ENCODE data around the gene PKP1.

The PKP1 gene

GRCh38 chr1:201360901-201361651 lies 77.8 kb downstream of the PKP1 start:
- Histone ChIP-seq H3K4me3 (ENCODE audit: low read length) (no peak overlapping the region), H3K4me1 (ENCODE audit: control insufficient read depth, insufficient read depth, low read length) (no peaks in the 10 kb centered on the region), H3K9ac (ENCODE audit: low read length) (no peak overlapping the region), H3K36me3 (ENCODE audit: control insufficient read depth, insufficient read depth, low read length) (no peaks in the 10 kb centered on the region), H3K9me3 (ENCODE audit: control insufficient read depth, low read length) (no peaks in the 10 kb centered on the region), H3K27me3 (ENCODE audit: control insufficient read depth, insufficient read depth, low read length) (peaks cover 18% of the 10 kb centered on the region)

- Histone ChIP-seq H3K27me3 (ENCODE audit: control insufficient read depth, insufficient read depth, low read length) (peaks cover 21% of the 10 kb centered on the region), H3K9ac (ENCODE audit: low read length) (no peak overlapping the region), H3K4me3 (ENCODE audit: low read length) (no peak overlapping the region), H3K4me1 (ENCODE audit: control insufficient read depth, insufficient read depth, low read length) (no peaks in the 10 kb centered on the region), H3K9me3 (ENCODE audit: control insufficient read depth, low read length) (no peaks in the 10 kb centered on the region), H3K36me3 (ENCODE audit: control insufficient read depth, insufficient read depth, low read length) (no peaks in the 10 kb centered on the region)
Measured at GRCh38 chr1:201361652-201362504, 78.6 kb downstream of the PKP1 start.

DNA sequence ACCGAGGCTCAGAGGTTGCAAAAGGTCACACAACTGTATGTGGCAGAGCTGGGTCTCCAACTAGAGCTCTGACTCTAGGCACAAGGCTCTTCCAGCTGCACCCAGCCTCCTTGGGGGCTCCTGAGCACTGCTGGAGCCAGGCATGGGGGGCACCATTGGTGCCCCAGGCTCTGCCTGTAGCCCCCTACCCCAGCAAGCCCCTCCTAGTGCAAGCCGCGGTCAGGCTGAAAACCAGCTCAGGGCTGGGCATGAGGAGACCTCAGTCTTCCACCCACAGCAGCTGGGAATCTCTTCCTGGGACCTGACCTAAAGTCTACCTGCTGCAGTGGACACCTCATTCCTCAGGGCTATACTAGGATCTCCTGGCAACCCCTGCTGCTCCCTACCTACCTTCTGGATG lies 79.6 kb downstream of the PKP1 start:
- Histone ChIP-seq H3K4me1 (ENCODE audit: control insufficient read depth, insufficient read depth, low read length) (no peaks in the 10 kb centered on the region), H3K9ac (ENCODE audit: low read length) (no peak overlapping the region), H3K36me3 (ENCODE audit: control insufficient read depth, insufficient read depth, low read length) (no peaks in the 10 kb centered on the region), H3K9me3 (ENCODE audit: control insufficient read depth, low read length) (no peaks in the 10 kb centered on the region), H3K27me3 (ENCODE audit: control insufficient read depth, insufficient read depth, low read length) (peaks cover 28% of the 10 kb centered on the region), H3K4me3 (ENCODE audit: low read length) (no peak overlapping the region)

DNA sequence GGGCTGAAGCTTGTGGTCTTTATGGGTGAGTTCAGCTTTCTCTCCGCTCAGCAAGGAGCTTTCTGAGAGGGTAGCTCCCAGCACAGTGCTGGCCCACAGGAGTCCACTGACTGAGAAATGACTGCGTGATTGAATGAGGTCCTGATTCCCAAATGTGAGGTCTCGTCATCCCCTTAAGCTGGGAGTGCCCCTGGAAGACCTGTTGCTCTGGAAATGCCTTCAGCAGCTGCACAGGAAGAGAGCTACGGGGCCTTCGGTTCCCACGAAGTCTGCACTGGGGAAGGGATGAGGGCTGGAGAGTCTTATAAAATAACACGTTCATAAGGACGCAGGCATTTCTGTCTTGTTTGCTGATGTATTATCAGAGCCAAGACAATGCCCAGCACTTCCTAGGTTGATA lies 80.2 kb downstream of the PKP1 start:
- Histone ChIP-seq H3K4me1 (ENCODE audit: control insufficient read depth, insufficient read depth, low read length) (no peaks in the 10 kb centered on the region), H3K27me3 (ENCODE audit: control insufficient read depth, insufficient read depth, low read length) (peaks cover 26% of the 10 kb centered on the region), H3K9me3 (ENCODE audit: control insufficient read depth, low read length) (no peaks in the 10 kb centered on the region), H3K4me3 (ENCODE audit: low read length) (no peak overlapping the region), H3K36me3 (ENCODE audit: control insufficient read depth, insufficient read depth, low read length) (no peaks in the 10 kb centered on the region), H3K9ac (ENCODE audit: low read length) (no peak overlapping the region)

DNA sequence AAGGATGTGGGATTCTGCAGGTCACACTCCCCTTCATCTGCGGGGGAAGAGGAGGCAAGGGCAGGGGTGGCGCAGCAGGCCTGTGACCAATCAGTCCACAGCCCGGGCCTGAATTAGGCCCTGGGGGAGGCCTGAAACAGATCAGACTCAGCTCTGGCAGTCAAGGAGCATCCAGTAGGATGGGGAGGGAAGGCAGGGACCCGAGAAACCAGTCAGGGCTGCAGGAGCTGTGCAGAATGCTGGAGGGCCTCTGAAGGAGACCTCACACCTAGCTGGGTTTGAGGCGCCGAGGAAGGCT lies 81.5 kb downstream of the PKP1 start:
- no peak overlapping the region for H3K4me3 ChIP-seq (ENCODE audit: low read length)
- H3K9me3 ChIP-seq (ENCODE audit: control insufficient read depth, low read length), result no peaks in the 10 kb centered on the region
- H3K36me3 ChIP-seq (ENCODE audit: control insufficient read depth, insufficient read depth, low read length), result no peaks in the 10 kb centered on the region
- no peak overlapping the region for H3K9ac ChIP-seq (ENCODE audit: low read length)
- H3K4me1 ChIP-seq (ENCODE audit: control insufficient read depth, insufficient read depth, low read length), result no peaks in the 10 kb centered on the region
- peaks cover 36% of the 10 kb centered on the region for H3K27me3 ChIP-seq (ENCODE audit: control insufficient read depth, insufficient read depth, low read length)

GRCh38 chr1:201365251-201365650 lies 81.9 kb downstream of the PKP1 start:
- no peaks in the 10 kb centered on the region for H3K9me3 ChIP-seq (ENCODE audit: control insufficient read depth, low read length)
- H3K27me3 ChIP-seq (ENCODE audit: control insufficient read depth, insufficient read depth, low read length), result peaks cover 41% of the 10 kb centered on the region
- H3K4me1 ChIP-seq (ENCODE audit: control insufficient read depth, insufficient read depth, low read length), result no peaks in the 10 kb centered on the region
- no peaks in the 10 kb centered on the region for H3K36me3 ChIP-seq (ENCODE audit: control insufficient read depth, insufficient read depth, low read length)
- H3K4me3 ChIP-seq (ENCODE audit: low read length), result no peak overlapping the region
- no peak overlapping the region for H3K9ac ChIP-seq (ENCODE audit: low read length)

DNA sequence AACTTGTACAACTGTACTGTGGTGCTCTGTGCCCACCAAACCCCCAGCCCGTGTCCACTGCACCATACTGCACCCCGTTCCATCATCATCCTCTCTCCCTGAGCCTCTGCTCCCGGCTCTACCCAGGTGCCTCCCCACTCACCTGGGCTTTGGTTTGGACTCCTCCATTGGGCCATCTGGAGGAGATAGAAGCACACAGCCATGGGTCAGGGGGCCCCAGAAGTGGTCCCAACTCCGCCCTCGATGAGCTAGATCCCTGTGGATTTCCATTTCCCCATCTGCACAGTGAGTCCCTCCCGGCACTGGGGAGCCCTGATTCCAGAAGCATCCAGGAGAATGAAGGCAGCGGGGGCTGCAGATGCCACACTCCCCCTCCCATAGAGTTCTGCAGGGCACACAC lies 83.4 kb downstream of the PKP1 start:
- Histone ChIP-seq H3K9ac (ENCODE audit: low read length) (no peak overlapping the region), H3K27me3 (ENCODE audit: control insufficient read depth, insufficient read depth, low read length) (peaks cover 50% of the 10 kb centered on the region), H3K4me1 (ENCODE audit: control insufficient read depth, insufficient read depth, low read length) (no peaks in the 10 kb centered on the region), H3K9me3 (ENCODE audit: control insufficient read depth, low read length) (no peaks in the 10 kb centered on the region), H3K36me3 (ENCODE audit: control insufficient read depth, insufficient read depth, low read length) (no peaks in the 10 kb centered on the region), H3K4me3 (ENCODE audit: low read length) (no peak overlapping the region)

- no peak overlapping the region for H3K9ac ChIP-seq (ENCODE audit: low read length)
- no peak overlapping the region for H3K4me3 ChIP-seq (ENCODE audit: low read length)
- H3K27me3 ChIP-seq (ENCODE audit: control insufficient read depth, insufficient read depth, low read length), result peaks cover 58% of the 10 kb centered on the region
- no peaks in the 10 kb centered on the region for H3K9me3 ChIP-seq (ENCODE audit: control insufficient read depth, low read length)
- no peaks in the 10 kb centered on the region for H3K4me1 ChIP-seq (ENCODE audit: control insufficient read depth, insufficient read depth, low read length)
- H3K36me3 ChIP-seq (ENCODE audit: control insufficient read depth, insufficient read depth, low read length), result no peaks in the 10 kb centered on the region
Measured at GRCh38 chr1:201369209-201369608, 85.9 kb downstream of the PKP1 start.

DNA sequence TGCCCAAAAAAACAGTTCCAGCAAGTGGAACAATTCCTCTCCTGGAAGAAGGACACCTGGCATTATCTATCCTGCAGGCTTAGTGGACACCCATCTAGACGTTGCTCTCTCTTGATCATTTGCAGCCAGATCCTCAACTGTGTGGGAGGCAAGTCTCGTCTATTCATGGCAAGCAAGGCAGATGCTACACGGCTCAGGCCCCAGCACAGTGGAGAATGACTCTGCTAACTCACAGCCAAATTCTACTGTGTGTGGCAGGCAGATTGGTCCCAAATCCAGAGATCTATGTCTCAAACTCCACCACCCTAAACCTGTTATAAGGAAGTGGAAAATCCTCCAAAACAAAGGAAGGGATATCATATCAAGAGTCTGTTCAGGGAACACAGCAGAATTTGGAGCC lies 87.2 kb downstream of the PKP1 start:
- H3K4me3 ChIP-seq (ENCODE audit: low read length), result no peak overlapping the region
- H3K36me3 ChIP-seq (ENCODE audit: control insufficient read depth, insufficient read depth, low read length), result no peaks in the 10 kb centered on the region
- H3K27me3 ChIP-seq (ENCODE audit: control insufficient read depth, insufficient read depth, low read length), result peaks cover 71% of the 10 kb centered on the region
- H3K4me1 ChIP-seq (ENCODE audit: control insufficient read depth, insufficient read depth, low read length), result no peaks in the 10 kb centered on the region
- no peak overlapping the region for H3K9ac ChIP-seq (ENCODE audit: low read length)
- no peaks in the 10 kb centered on the region for H3K9me3 ChIP-seq (ENCODE audit: control insufficient read depth, low read length)

GRCh38 chr1:201371276-201371675 lies 88.0 kb downstream of the PKP1 start:
- no peak overlapping the region for H3K9ac ChIP-seq (ENCODE audit: low read length)
- H3K4me3 ChIP-seq (ENCODE audit: low read length), result no peak overlapping the region
- H3K36me3 ChIP-seq (ENCODE audit: control insufficient read depth, insufficient read depth, low read length), result no peaks in the 10 kb centered on the region
- peaks cover 78% of the 10 kb centered on the region for H3K27me3 ChIP-seq (ENCODE audit: control insufficient read depth, insufficient read depth, low read length)
- H3K4me1 ChIP-seq (ENCODE audit: control insufficient read depth, insufficient read depth, low read length), result no peaks in the 10 kb centered on the region
- H3K9me3 ChIP-seq (ENCODE audit: control insufficient read depth, low read length), result no peaks in the 10 kb centered on the region

GRCh38 chr1:201371792-201372191 lies 88.5 kb downstream of the PKP1 start:
- H3K9me3 ChIP-seq (ENCODE audit: control insufficient read depth, low read length), result no peaks in the 10 kb centered on the region
- no peak overlapping the region for H3K9ac ChIP-seq (ENCODE audit: low read length)
- no peak overlapping the region for H3K4me3 ChIP-seq (ENCODE audit: low read length)
- no peaks in the 10 kb centered on the region for H3K4me1 ChIP-seq (ENCODE audit: control insufficient read depth, insufficient read depth, low read length)
- no peaks in the 10 kb centered on the region for H3K36me3 ChIP-seq (ENCODE audit: control insufficient read depth, insufficient read depth, low read length)
- H3K27me3 ChIP-seq (ENCODE audit: control insufficient read depth, insufficient read depth, low read length), result peaks cover 80% of the 10 kb centered on the region

DNA sequence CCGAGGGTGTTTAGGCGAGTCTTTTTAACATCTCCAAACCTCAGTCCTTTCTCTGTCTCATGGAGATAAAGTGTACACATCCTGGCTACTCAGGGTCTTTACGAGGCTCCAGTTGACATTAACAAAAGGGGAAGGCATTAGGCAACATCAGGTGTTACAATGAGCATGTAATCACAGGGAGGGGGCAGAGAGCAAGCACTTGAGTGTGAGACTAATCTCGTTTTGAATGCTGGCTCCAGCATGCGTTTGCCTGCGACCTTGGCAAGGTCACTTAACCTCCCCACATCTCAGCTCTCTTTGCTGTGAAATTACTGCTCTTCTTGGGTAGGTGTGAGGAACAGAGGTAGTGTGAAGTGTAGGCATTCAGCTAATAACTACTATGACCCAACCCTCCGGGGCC lies 91.1 kb downstream of the PKP1 start:
- Histone ChIP-seq H3K4me3 (ENCODE audit: low read length) (no peak overlapping the region), H3K9ac (ENCODE audit: low read length) (no peak overlapping the region), H3K4me1 (ENCODE audit: control insufficient read depth, insufficient read depth, low read length) (peaks cover 6% of the 10 kb centered on the region), H3K9me3 (ENCODE audit: control insufficient read depth, low read length) (no peaks in the 10 kb centered on the region), H3K27me3 (ENCODE audit: control insufficient read depth, insufficient read depth, low read length) (peaks cover 78% of the 10 kb centered on the region), H3K36me3 (ENCODE audit: control insufficient read depth, insufficient read depth, low read length) (no peaks in the 10 kb centered on the region)
